ENCODE data around the gene PRRG4.
A peak's percentile ranks its signal among the peaks of the same experiment; 100 is the strongest.
"Not testable (repeated sequence)": the region's sequence is repeated elsewhere in the genome, so short reads cannot be mapped to it uniquely, and the experiment has no call there.

Gene PRRG4

GRCh38 chr11:32831221-32831620, 1.5 kb downstream of the PRRG4 start:
- no peak for DNase-seq

GRCh38 chr11:32833921-32834320, 4.2 kb downstream of the PRRG4 start:
- DNase-seq, result no peak

- no peak for DNase-seq
These were observed 7.2 kb downstream of the PRRG4 start for GRCh38 chr11:32836946-32837345.

- DNase-seq, result no peak
These were observed 9.0 kb downstream of the PRRG4 start for GRCh38 chr11:32838505-32839274.

GRCh38 chr11:32839308-32839707, 9.6 kb downstream of the PRRG4 start:
- DNase-seq, result no peak

- no peak for DNase-seq
These were observed 10.9 kb downstream of the PRRG4 start for GRCh38 chr11:32840587-32840986.

GRCh38 chr11:32843544-32843943, 13.8 kb downstream of the PRRG4 start:
- DNase-seq, result no peak

GRCh38 chr11:32847511-32847910, 17.8 kb downstream of the PRRG4 start:
- no peak for DNase-seq

- DNase-seq, result no peak
These were observed 20.0 kb downstream of the PRRG4 start for GRCh38 chr11:32849761-32850160.

GRCh38 chr11:32851251-32851650, 21.5 kb downstream of the PRRG4 start:
- no peak for DNase-seq

GRCh38 chr11:32852207-32852606, 22.5 kb downstream of the PRRG4 start:
- DNase-seq, result no peak

- no peak for DNase-seq
These were observed 25.9 kb downstream of the PRRG4 start for GRCh38 chr11:32855601-32856000.

- no peak for DNase-seq
These were observed 29.0 kb downstream of the PRRG4 start for GRCh38 chr11:32858731-32859130.

- DNase-seq, result no peak
These were observed 32.3 kb downstream of the PRRG4 start for GRCh38 chr11:32861850-32862577.

GRCh38 chr11:32864555-32864954, 34.8 kb downstream of the PRRG4 start:
- DNase-seq, result no peak

GRCh38 chr11:32868752-32869151, 39.0 kb downstream of the PRRG4 start:
- DNase-seq, result not testable (repeated sequence)

- peak; percentile 36 for DNase-seq
These were observed 40.9 kb downstream of the PRRG4 start for GRCh38 chr11:32870676-32871075.

- DNase-seq, result no peak
These were observed 44.4 kb downstream of the PRRG4 start for GRCh38 chr11:32874132-32874531.

- DNase-seq, result no peak
These were observed 51.6 kb downstream of the PRRG4 start for GRCh38 chr11:32881286-32881685.

- DNase-seq, result no peak
These were observed 53.7 kb downstream of the PRRG4 start for GRCh38 chr11:32883421-32883820.

GRCh38 chr11:32884023-32884422, 54.3 kb downstream of the PRRG4 start:
- no peak for DNase-seq

- DNase-seq, result no peak
These were observed 55.1 kb downstream of the PRRG4 start for GRCh38 chr11:32884770-32885384.

GRCh38 chr11:32885556-32885955, 55.8 kb downstream of the PRRG4 start:
- no peak for DNase-seq

GRCh38 chr11:32886180-32886579, 56.5 kb downstream of the PRRG4 start:
- DNase-seq, result no peak

All from activated naive CD4-positive, alpha-beta T cell treated with anti-CD3 and anti-CD28 coated beads, Interleukin-2, amount 50 U/mL, for 16 hours (primary cell).